GM21390 (cell line): Measurements from ENCODE around the gene LRRIQ4.

Source experiments
- ATAC-seq: cut with Tn5 transposase; IDR thresholded peaks from one replicate; pipeline ENCODE4 v1.9.1; 2021; ENCODE audit not compliant: unreplicated experiment

Gene LRRIQ4

DNA sequence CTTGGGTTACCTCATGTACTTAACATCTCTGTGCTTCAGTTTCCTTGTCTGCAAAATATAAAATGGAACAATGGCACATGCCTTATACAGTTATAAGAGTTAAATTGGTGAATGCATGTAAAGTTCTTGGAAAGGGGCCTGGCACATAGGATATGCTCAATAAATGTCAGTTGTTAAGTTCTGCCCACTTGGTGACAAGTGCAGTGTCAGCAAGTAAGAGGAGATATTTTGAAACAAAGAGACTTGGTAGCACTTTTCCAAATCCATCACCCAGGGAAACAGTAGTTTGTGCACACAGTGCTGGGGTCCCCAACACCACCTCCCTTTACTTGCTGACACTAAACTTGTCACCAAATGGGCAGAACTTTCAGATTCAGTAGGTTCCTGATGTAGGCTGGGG, 37.9 kb downstream of the LRRIQ4 start:
- ATAC-seq, result no peak

- ATAC-seq, result no peak
Observed at GRCh38 chr3:169855514-169855913, 42.8 kb downstream of the LRRIQ4 start.

- ATAC-seq, result no peak
Observed at GRCh38 chr3:169857811-169858210, 45.1 kb downstream of the LRRIQ4 start.

GRCh38 chr3:169861871-169862270, 49.2 kb downstream of the LRRIQ4 start:
- no peak for ATAC-seq

DNA sequence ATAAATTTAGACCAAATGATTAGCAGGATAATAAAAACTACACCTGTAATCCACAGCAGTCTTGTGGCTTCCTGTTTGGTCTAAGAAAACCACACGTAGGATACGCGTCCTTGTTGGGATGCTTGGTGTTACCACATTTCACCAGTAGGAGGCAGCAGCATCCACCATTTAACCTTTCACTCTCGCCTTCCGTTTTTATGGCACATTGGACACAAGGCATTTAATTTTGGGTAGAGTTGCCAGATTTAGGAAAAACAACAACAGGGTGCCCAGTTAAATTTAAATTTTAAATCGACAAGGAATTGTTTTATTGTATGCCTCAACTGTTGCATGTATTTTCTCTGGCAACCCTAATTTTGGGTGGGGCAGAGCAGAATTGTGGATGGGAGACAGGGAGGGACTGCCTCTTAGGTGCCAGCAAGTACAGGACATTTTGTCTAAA, 50.8 kb downstream of the LRRIQ4 start:
- peak; percentile 60 for ATAC-seq

GRCh38 chr3:169864270-169864669, 51.6 kb downstream of the LRRIQ4 start:
- no peak for ATAC-seq

DNA sequence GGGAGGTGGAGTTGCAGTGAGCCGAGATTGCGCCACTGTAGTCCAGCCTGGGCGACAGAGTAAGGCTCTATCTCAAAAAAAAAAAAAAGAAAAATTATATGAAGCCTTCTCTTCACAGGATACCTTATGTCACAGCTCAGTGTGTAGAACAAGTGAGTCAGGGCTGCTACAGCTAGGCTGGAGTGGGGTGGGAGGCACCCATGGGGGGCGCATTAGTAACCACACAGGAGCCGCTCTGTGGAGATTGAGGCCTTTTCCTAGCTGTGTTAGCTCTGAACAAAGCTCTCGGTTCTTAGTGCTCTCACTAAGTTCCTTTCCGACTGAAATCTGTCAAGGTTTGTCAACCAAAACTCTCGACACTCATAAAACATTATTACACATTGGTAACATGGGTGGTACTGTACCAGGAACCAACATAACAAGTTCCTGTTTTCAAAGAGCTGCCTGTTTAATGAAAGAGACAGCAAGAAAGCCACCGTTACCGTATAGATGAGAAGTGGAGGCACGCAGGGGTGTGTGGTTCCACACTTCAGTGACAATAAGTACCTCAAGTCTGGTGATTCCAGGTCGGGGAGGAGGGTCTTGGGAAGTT, 52.6 kb downstream of the LRRIQ4 start:
- ATAC-seq, result peak; percentile 50

GRCh38 chr3:169867584-169868210, 55.0 kb downstream of the LRRIQ4 start:
- no peak for ATAC-seq

- no peak for ATAC-seq
Observed at GRCh38 chr3:169868369-169868768, 55.7 kb downstream of the LRRIQ4 start.

GRCh38 chr3:169869484-169870220, 57.0 kb downstream of the LRRIQ4 start, which contains the start of gene LRRC31:
TSS of gene LRRC31 (minus strand) at chr3:169869935. CDS start at chr3:169869807, 128 bp downstream.
- no peak for ATAC-seq

- ATAC-seq, result no peak
Observed at GRCh38 chr3:169871129-169871886, 58.6 kb downstream of the LRRIQ4 start.

DNA sequence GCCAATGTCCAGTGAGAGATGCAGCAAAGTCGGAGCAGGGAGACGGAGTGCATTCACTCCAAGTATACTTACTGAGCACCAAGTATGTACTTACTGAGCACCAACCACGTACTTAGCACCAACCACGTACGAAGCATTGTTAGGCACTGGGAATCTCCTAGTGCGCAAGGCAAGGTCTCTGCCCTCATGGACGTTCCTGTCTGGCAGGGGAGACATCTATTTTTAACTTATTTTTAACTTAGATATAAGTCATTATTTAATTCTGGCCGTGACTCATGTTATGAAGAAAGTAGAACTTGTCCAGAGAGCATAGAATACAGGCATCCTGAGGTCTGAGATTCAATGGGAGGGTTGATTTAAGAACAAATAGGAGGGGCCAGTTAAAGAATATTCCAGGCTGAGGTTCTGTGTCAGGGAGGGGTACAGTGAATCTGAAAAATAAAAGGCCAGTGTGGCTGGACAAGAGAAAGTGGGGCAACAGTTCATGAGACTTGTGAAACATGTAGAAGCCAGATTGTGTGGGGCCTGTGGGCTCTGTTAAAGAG, 66.4 kb downstream of the LRRIQ4 start:
- ATAC-seq, result no peak

DNA sequence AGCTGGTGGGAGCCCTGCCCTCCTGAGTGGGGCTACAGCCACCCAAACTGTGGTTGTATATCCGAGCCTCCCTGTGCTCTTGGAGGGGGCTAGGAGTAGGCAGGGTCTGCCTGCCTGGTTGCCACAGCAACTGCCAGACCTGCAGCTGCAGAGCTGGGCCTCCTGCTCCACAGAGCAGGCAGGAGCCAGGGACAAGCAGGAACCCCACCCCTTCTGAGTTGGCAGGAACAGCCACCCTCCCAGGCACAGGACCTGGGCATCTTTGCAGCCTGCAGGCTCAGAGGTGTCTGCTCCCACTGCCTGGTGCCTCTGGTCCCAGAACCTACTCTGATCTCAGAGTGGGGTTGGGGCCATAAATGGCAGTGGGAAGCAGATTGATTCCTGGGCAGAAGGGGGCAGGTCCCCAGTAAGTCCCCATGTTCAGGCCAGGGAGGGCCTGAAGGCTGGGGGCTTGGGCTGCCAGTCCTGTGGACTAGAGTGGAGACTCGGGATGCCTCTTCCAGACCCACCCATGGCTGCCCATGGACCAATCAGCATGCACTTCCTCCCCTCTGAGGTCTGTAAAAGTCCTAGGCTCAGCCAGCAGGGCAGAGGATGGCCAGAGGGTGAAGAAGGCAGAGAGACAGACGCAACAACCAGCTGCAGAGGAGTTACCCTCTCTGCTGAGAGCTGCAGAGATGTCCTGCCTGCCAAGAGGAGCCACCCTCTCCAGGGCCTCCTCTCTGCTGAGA, 67.3 kb downstream of the LRRIQ4 start:
- ATAC-seq, result no peak

GRCh38 chr3:169880576-169881250, 68.0 kb downstream of the LRRIQ4 start:
- no peak for ATAC-seq

- ATAC-seq, result no peak
Observed at GRCh38 chr3:169886671-169887070, 74.0 kb downstream of the LRRIQ4 start.
